Ramos (cell line): ENCODE results near the gene ADAM12.

Experiments used
- in situ Hi-C: fragments of 300-500 bp; cut with MboI; formaldehyde crosslinking; loops from one replicate; pipeline ENCODE4 v1.14.3; 2022; ENCODE audit warnings: low sequenced_read_pairs; ENCODE audit not compliant: unreplicated experiment

ADAM12 gene

DNA sequence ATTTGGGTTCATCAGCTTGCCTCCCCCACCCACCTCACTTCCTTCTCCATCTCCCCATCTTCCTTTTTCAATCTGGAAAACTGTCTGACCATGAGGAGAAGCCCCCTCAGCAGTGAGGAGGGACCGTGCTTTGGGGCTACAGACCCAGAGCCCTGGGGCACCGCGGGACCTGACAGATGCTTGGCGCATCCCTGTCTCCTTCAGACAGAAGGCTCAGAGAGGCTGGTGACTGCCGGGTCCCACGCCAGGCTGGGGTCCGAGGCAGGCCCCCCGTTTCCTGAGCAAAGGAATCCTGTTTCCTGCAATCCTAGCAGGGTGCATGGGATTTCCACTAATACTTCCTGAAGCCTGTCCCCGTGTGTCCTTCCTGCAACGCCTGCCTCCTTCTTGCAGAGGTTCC lies 344.9 kb downstream of the ADAM12 start:
- in situ Hi-C loops, result no loop called here

DNA sequence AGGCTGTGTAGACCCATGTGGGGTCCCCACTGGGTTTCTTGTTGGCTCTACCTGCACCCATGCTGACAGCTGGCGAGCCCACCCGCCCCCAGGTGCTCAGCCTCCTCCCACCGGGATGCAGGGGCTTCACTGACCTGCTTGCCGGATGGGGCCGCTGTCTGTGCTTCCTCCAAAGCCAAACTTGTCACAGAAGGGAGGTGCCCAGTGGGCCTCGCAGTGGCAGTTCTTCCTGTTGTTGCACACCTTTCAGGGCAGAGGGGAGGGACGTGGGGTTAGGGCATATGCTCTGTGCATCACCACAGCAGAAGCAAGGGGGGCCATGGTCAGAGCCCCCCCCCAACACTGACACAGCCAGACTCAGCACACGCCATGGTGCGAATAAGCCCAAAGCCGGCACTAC lies 345.4 kb downstream of the ADAM12 start:
- in situ Hi-C loops, result no loop called here

DNA sequence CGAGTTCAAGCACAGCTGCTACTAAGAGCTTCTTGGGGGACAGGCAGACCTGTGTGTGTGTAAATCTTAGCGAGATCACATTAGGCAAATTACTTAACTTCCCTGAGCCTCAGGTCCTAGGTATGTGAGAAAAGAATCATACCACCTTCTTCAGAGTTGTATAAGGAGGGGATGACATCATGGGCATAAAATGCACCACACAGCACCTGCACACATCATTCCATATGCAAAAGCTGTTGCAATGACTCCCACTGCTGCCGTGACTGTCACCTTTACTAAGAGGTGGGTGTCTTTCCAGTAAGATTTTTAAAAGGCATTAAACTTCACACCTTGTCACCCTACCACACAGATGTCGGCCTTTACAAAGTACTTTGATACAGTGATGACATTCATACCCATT lies 345.9 kb downstream of the ADAM12 start:
- in situ Hi-C loops, result no loop called here

DNA sequence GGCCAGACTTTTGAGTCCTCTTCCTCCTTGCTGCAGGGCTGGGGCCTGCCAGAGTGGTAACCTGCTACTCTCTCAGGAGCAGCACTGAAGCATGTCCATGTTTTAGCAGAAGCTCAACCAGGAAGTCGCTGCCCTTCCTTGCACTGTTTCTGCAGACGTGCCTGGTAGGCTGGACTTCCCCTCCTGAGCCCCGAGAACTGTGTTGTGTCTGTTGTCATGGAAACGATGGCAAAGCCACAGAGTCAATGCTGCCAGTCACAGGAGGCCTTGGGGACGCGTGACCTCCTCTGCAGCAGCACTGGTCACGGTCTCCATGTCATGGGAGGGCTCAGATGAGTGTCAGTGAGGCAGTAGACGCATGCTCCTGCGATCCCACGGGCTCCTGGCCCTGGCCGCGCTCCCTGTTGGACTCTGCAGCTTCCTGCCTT lies 346.5 kb downstream of the ADAM12 start:
- in situ Hi-C loops, result no loop called here

DNA sequence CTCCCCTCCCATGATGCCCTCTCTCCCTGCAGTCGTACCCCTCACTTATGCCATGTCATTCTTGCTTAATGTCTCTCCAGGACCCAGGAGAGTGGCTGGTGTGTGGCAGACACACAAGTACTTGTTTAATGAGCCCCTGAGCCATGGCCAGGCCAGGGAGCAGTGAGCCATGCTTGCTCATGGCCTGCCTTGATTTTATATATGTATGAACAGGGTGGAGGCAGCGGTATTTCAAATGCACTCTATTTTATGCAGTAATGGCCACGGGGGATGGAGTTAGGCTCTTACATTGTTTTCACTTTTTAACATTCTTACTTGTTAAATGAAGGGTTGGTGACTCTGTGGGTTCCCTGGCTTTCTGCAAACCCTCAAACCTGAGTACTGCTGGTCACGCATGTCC lies 347.2 kb downstream of the ADAM12 start:
- in situ Hi-C loops, result no loop called here

DNA sequence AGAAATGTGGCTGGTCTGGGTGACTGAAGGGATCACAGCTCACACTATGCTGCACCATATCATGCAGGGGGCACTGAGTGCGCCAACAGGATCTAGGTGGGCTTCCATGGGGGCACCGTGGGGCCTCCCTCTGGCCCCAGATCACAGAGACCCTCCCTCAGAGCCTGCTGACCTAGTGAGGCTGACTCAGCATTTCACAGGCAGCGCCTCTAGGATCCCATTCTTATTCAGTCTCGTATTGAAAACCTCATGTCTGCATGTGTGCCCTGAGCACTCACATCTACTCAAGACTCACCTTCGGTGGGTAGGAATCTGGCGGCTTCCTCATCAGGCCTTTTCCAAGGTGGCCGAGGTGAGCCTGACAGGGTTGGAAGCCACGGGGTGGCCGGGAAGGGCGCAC lies 350.3 kb downstream of the ADAM12 start:
- in situ Hi-C loops, result no loop called here

DNA sequence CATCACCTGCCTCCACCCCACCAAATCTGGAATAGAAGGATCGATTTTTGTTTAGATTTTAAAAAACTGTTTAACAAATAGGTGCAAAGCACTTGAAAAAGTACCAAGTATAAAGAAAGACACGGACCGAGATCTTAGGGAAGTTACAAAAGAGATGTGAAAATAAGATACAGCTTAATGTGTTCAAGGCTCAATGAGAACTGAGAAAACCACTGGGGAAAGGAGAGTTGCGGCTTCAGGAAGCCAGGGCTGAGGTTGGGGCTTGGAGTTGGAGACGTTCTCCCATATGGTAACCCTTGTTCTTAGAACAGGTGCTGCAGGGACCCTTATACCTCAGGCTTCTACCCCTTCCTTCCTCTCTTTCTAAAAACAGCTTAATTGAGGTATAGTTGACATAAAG lies 351.8 kb downstream of the ADAM12 start:
- in situ Hi-C loops, result no loop called here

DNA sequence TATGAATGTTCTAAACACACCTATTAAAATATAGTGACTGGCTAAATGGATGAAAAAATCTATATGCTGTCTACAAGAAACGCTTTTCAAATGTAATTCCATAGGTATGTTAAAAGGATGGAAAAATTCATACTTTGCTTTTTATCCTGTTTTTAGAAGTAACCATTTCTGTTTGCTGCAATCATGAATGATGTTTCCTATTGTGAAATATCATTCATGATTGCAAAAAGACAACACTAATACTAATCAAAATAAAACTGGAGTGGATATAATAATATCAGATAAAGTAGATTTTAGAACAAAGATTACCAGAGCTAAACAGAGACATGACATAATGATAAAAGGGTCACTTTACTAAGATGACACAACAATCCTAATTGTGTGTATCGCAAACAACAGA lies 353.7 kb downstream of the ADAM12 start:
- in situ Hi-C loops, result no loop called here

DNA sequence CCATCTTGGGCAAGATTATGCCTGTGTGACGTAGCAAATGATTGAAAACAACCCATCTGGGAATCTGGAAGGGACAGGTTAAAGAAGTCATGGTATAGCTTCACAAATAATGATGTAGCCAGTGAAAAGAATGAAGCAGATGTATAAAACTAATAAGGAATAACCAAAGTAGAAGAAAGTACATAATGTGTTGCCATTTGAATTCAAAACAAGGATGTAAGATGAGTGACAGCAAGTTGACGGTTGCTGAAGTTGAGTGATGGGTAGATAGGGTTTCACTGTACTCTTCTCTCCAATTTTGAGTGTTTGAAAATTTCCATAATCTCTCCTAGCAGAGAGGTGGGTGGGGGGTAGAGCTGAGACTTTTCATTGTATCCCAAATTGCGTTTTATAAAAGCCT lies 358.3 kb downstream of the ADAM12 start:
- in situ Hi-C loops, result no loop called here

DNA sequence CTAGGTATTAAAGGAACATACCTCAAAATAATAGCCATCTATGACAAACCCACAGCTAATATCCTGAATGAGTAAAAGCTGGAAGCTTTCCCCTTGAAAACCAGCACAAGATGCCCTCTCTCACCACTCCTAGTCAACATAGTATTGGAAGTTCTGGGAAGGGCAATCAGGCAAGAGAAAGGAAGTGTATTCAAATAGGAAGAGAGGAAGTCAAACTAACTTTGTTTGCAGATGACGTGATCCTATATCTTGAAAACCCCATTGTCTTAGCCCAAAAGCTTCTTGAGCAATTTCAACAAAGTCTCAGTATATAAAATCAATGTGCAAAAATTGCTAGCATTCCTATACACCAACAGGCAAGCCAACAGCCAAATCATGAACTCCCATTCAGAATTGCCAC lies 360.6 kb downstream of the ADAM12 start:
- in situ Hi-C loops, result no loop called here

DNA sequence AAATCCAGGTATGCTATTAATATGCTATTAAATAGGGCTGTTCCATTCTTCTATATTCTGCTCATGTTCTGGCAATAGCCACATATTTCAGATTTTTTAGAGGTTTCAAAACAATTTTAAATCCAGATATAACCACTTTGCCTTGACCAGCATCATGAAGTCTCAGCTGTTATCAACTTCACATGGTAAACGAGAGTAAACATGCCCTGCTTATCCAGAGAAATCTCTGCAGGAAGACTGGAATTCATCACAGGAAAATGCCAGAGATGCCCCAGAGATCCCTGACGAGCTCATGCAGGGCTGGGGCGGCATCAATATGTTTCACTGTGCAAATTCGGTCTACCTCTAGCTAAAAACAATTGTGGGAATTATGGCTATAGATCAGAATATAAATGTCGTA lies 365.4 kb downstream of the ADAM12 start:
- in situ Hi-C loops, result no loop called here

DNA sequence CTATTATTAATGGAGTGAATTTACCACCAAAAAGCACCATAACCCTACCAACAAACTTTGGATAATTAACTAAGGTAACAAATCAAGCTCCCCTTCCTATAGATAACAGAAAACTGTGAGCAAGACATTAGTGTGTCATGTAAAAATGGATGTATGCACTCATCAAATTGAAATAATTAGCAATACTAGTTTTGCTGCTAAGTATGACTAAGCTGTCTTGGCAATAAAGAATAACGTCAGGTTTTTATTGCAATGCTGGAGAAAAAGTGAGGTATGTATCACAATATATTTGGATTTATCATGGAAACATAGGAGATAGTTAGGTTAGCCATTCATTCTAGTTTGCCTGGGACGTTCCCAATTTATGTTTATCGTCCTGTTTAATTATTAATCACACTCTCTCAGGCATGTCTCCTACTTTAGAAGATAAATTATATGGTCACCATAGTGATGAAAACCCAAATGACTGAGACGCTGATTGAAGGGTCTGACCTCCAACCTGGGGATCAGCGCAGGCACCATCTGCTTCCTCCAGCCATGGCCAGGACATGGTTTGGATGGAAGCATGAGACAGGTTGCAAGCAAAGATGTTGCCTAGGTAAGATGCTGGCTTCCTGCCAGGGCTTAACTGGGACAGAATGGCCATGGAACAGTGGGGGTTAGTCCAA lies 366.3 kb downstream of the ADAM12 start:
- in situ Hi-C loops, result no loop called here

DNA sequence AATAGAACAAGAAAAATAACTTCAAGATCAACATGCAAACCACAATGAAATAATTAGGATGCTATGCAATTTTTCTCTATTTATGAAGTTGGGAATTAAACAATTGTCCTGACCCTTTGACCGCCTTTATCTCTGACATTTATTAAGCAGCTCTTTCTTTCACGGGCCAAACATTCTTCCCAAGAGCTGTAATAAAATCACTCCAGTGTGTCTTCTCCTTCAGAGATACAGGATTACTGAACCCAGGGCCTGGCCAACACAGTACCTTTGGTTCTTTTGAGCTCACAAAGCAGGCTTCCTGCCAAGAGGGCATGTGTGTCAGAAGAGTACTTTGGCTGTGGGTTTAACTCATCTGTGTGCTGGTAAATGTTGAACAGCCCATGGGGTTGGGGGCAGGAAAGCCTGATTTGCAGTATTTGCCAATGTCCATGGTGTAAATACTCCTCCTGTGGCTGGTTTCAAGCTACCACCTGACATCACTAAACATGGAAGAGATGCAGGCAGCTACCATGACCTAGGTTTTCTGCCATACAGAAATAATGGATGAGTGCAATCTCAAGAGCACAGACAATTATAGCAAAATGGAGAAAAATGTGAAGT lies 370.2 kb downstream of the ADAM12 start:
- in situ Hi-C loops, result no loop called here

DNA sequence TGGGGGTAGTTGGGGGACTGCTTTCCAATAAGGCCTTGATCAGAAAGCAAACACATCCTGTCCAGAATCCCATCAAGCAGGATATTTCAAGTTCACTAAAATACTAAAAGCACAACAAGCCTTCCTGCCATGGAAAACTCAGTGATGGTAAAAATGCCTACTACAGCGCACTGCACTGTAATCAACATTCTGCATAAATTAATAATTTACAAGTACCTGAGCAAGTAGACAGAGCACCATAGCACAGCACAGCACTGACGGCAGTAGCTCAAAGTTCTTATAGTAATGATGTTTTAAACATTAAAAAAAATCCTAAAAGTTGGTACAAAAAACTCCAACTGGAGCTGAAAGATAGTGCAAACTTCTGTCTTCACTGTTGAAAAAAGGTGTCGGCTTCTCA lies 371.4 kb downstream of the ADAM12 start:
- in situ Hi-C loops, result no loop called here

DNA sequence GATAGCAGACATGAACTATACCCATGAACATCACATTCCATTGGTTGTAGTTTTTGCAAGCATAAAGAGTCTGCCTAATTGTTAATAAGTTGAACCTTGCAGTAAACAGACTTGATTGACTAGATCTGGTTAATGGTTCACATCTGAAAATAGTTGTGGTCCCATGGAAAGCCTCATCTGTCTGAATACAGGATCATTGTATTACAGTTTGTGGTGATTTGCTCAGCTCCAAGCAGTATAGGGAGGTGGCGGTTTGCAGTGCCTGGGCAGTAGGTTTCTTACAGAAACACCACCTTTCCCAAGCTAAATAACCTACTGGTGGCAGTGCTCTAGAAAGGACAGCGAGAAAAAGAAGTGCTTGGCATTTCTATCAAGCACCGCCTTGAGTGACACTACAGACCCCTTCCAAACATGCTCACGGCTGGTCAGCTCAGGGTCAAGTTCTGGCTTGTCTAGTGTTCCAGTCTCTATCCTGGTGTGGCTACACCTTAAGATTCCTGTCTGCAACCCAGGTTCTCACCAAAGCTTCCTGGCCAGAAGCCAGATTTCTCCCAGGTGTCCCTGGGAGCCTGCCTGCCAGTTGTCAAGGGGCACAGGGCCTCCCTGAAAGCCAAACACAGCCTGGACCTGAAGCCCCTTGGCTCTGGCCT lies 372.0 kb downstream of the ADAM12 start:
- in situ Hi-C loops, result no loop called here

DNA sequence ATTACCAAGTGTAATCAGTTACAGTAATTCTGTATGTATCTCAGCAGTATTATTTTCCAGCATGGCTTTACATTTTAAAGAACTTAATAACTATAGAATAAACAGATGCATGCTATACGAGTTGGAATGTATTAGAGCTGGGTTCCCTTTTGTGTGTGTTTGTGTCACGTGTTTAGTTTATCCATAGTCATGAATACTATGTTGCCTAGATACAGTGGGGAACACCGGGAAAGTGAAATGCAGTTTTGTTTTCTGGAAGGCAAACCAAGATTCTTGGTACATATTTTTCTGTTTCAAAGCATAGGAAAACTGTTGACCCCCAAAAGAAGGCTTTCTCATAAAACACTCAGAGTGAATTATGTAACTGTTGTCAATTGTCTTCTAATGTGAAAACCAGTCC lies 372.9 kb downstream of the ADAM12 start:
- in situ Hi-C loops, result no loop called here

DNA sequence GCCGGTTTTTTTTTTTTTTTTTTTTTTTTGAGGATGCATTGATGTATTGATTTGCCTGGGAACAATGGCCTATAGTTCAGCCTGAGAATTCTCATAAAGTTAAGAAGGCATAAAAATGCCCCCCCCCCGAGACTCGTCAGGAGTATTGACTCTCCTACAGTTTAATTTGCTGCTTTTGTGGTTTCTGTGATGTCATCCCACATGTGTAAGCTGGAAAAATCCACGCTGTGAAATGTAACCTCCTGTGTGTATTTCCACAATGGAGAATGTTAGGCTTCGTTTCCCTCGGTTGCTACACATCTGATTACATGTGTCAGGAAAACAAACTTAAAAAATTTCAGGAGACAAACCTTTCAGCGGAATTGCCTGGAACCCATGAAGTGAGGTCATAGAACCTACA lies 374.0 kb downstream of the ADAM12 start:
- in situ Hi-C loops, result no loop called here

DNA sequence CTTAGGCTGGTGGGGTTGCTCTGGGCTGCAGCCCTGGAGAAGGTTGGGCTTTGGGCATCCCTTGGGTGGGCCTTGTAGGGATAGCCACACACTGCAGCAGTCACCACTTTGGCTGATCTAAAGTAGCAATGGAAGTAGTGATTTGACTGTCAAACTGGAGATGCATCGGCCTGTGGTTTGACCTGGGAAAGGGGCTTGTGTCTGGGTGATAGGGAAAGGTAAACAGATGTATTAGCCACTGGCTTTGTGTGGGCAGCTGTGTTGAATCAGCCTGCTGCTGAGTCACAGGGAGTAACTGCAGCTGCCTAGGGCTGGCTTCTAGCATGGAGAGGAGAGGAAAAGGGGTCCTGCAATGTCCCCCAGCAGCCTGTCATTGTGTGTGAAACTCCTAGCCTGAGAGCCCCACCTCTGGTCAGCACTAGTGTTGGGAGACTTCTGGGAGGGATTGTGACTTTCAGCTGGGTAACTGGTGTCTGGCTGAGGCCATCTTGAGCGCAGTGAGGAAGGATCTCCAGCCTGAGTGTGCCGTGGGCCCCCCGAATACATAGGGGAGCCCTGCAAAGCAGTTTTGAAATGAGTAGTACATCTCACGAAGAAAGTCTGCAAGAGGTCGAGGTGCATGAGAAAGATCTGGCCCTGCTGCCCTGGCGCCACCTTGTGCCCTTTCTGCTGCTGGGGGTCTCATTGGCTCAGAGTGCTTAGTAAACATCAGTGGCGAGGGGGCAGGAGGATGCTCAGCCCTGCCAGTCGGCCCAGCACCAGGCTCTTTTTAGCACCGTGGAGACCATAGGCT lies 374.6 kb downstream of the ADAM12 start:
- in situ Hi-C loops, result no loop called here

DNA sequence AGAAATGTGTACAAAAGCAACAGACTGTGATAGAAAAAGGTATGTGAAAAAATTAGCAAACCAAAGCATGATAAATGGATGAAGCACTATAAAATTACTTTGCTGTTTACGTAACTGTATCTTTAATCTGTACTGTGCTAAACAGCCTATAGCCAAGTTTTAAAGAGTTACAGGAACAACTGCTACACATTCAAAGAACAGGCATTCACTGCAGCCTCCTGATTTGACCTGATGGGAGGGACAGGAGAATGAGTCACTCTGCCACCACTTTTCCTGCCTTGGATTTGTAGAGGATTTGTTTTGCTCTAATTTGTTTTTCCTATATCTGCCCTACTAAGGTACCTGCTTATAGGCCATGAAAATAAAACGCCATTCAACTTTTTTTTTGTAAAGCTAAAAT lies 375.8 kb downstream of the ADAM12 start:
- in situ Hi-C loops, result no loop called here

DNA sequence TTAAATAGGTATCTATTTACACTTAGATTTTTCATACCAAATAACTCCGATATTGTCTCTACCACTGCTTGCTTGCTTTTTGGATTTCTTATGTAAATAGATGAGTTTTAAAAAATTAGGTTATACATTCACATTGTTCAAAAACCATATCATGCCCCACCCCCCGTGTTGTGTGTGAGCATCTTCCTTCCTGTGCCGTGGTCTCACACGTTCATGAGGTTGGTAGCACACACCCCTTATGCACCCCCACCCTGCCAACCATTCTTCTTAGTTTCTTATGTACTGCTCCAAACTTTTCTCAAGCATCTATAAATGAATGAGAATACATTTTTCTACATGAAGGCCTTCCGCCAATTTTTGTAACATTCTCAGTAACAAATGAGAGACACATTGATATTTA lies 376.3 kb downstream of the ADAM12 start:
- in situ Hi-C loops, result no loop called here

DNA sequence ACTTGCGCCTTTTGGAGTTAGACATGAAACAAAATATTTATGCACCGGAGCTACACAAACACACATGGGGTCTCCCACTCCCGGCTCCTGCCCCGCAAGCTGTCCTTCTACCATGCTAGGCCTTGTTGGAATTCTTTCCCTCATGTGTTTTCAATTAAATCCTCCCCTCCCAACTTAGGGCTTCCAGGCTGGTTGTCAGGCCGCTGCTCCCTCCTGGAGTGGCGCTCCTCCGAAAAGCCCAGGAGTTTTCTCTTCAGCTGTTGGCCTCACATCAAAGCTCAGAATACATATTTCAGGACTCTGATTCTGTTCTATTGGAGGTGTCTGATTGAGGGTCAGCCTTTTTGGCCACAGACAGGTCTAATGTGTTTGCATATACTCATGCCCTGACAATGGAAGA lies 378.6 kb downstream of the ADAM12 start:
- in situ Hi-C loops, result no loop called here
